Measurements from ENCODE around the gene VPS13A. TPM values are rescaled to one million over a fixed set of nuclear protein-coding genes. Genes with fewer than 3 reads are reported as not detected.

Gene VPS13A
- total RNA-seq, 1 experiment from 2014 or later, result 14.3 TPM

GRCh38 chr9:77442436-77442835 lies 265.1 kb downstream of the VPS13A start:
- TF ChIP-seq, protein P1, sequence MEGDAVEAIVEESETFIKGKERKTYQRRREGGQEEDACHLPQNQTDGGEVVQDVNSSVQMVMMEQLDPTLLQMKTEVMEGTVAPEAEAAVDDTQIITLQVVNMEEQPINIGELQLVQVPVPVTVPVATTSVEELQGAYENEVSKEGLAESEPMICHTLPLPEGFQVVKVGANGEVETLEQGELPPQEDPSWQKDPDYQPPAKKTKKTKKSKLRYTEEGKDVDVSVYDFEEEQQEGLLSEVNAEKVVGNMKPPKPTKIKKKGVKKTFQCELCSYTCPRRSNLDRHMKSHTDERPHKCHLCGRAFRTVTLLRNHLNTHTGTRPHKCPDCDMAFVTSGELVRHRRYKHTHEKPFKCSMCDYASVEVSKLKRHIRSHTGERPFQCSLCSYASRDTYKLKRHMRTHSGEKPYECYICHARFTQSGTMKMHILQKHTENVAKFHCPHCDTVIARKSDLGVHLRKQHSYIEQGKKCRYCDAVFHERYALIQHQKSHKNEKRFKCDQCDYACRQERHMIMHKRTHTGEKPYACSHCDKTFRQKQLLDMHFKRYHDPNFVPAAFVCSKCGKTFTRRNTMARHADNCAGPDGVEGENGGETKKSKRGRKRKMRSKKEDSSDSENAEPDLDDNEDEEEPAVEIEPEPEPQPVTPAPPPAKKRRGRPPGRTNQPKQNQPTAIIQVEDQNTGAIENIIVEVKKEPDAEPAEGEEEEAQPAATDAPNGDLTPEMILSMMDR (IDR thresholded peaks at IDR 0.05; ENCODE audit: insufficient read depth in 1 of 2, low read depth in 1 of 2, low read length in 1 of 2, severe bottlenecking in 1 of 2, unreplicated experiment in 1 of 2), result no peak
- Histone ChIP-seq H3K27me3 (replicated peaks; ENCODE audit: control insufficient read depth, insufficient read depth, low read length) (no peaks in the 10 kb centered on the region), H3K36me3 (ENCODE audit: control insufficient read depth, insufficient read depth, low read length) (no peaks in the 10 kb centered on the region), H3K9me3 (no peaks in the 10 kb centered on the region), H3K4me3 (ENCODE audit: low read depth, low read length) (no peak overlapping the region), H3K4me1 (no peaks in the 10 kb centered on the region)
- no peak for DNase-seq
- no peak overlapping the region for H3K4me3 Mint-ChIP-seq (ENCODE audit: unreplicated experiment)
- intact Hi-C loops (cut with micrococcal nuclease; ENCODE audit: unreplicated experiment), result no loop called here
- H3K4me1 Mint-ChIP-seq (ENCODE audit: low read depth, unreplicated experiment), result no peaks in the 10 kb centered on the region
- no peaks in the 10 kb centered on the region for H3K27me3 Mint-ChIP-seq (ENCODE audit: insufficient read depth, unreplicated experiment)
- no TSS peak for BruUV-seq (replicated peaks)
- ChIA-PET POLR2A (no interaction called here), CTCF (interaction anchor here (0.7 kb wide), 1 partner anchor 53 kb away, joined by 3 read pairs; no protein-coding TSS in a partner anchor)
- H3K27ac Mint-ChIP-seq (ENCODE audit: unreplicated experiment), result no peak overlapping the region
- no peaks in the 10 kb centered on the region for H3K36me3 Mint-ChIP-seq (ENCODE audit: insufficient read depth, unreplicated experiment)
- no peaks in the 10 kb centered on the region for H3K9me3 Mint-ChIP-seq (ENCODE audit: unreplicated experiment)

GRCh38 chr9:77447646-77448045 lies 270.3 kb downstream of the VPS13A start:
- no peak overlapping the region for H3K4me3 ChIP-seq (ENCODE audit: low read depth, low read length)
- ChIA-PET CTCF (no interaction called here), POLR2A (no interaction called here)
- Mint-ChIP-seq H3K4me1 (ENCODE audit: low read depth, unreplicated experiment) (no peaks in the 10 kb centered on the region), H3K36me3 (ENCODE audit: insufficient read depth, unreplicated experiment) (no peaks in the 10 kb centered on the region), H3K27me3 (ENCODE audit: insufficient read depth, unreplicated experiment) (no peaks in the 10 kb centered on the region), H3K27ac (ENCODE audit: unreplicated experiment) (no peak overlapping the region), H3K4me3 (ENCODE audit: unreplicated experiment) (no peak overlapping the region), H3K9me3 (ENCODE audit: unreplicated experiment) (no peaks in the 10 kb centered on the region)
- H3K4me1 ChIP-seq, result no peaks in the 10 kb centered on the region
- BruUV-seq (replicated peaks), result no TSS peak
- no peaks in the 10 kb centered on the region for H3K36me3 ChIP-seq (ENCODE audit: control insufficient read depth, insufficient read depth, low read length)
- H3K9me3 ChIP-seq, result no peaks in the 10 kb centered on the region
- TF ChIP-seq, protein P1 (IDR thresholded peaks at IDR 0.05; ENCODE audit: insufficient read depth in 1 of 2, low read depth in 1 of 2, low read length in 1 of 2, severe bottlenecking in 1 of 2, unreplicated experiment in 1 of 2), result no peak
- intact Hi-C loops (cut with micrococcal nuclease; ENCODE audit: unreplicated experiment), result no loop called here
- DNase-seq, result peak in 1 of 2 experiments; percentile 27
- no peaks in the 10 kb centered on the region for H3K27me3 ChIP-seq (replicated peaks; ENCODE audit: control insufficient read depth, insufficient read depth, low read length)

GRCh38 chr9:77449240-77450084 lies 272.1 kb downstream of the VPS13A start:
- Mint-ChIP-seq H3K9me3 (ENCODE audit: unreplicated experiment) (no peaks in the 10 kb centered on the region), H3K27me3 (ENCODE audit: insufficient read depth, unreplicated experiment) (no peaks in the 10 kb centered on the region), H3K4me1 (ENCODE audit: low read depth, unreplicated experiment) (no peaks in the 10 kb centered on the region), H3K36me3 (ENCODE audit: insufficient read depth, unreplicated experiment) (no peaks in the 10 kb centered on the region), H3K27ac (ENCODE audit: unreplicated experiment) (no peak overlapping the region), H3K4me3 (ENCODE audit: unreplicated experiment) (no peak overlapping the region)
- Histone ChIP-seq H3K36me3 (ENCODE audit: control insufficient read depth, insufficient read depth, low read length) (no peaks in the 10 kb centered on the region), H3K27me3 (replicated peaks; ENCODE audit: control insufficient read depth, insufficient read depth, low read length) (no peaks in the 10 kb centered on the region), H3K9me3 (no peaks in the 10 kb centered on the region), H3K4me1 (no peaks in the 10 kb centered on the region), H3K4me3 (ENCODE audit: low read depth, low read length) (no peak overlapping the region)
- TF ChIP-seq, protein P1 (IDR thresholded peaks at IDR 0.05; ENCODE audit: insufficient read depth in 1 of 2, low read depth in 1 of 2, low read length in 1 of 2, severe bottlenecking in 1 of 2, unreplicated experiment in 1 of 2), result no peak
- ChIA-PET POLR2A (no interaction called here), CTCF (interaction anchor here (1.0 kb wide), 1 partner anchor 16 kb away, joined by 5 read pairs; no protein-coding TSS in a partner anchor)
- intact Hi-C loops (cut with micrococcal nuclease; ENCODE audit: unreplicated experiment), result loop anchor here (10.0 kb wide), 1 partner anchor 195 kb away; the partner anchor contains the start of gene GNA14
- BruUV-seq (replicated peaks), result no TSS peak
- no peak for DNase-seq
